Measurements from ENCODE around the gene SRF.

DNA sequence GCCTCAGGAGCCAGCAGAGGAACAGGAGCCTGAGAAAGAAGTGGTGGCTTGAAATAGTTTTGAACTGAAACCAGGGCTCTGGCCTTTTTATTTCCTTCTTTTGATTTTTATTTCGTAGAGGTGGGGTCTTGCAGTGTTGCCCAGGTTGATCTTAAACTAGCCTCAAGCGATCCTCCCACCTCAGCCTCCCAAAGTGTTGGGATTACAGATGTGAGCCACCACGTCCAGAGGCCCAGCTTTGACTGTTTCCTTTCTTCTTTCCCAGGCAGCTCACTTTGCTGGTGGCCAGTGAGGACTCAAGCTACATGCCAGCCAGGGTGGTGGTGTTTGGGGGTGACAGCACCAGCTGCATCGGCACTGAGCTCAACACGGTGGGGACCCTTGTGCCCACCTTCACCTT, 31.4 kb downstream of the SRF start:
- TF ChIP-seq POLR2AphosphoS5 (IDR thresholded peaks at IDR 0.05; ENCODE audit: borderline replicate concordance, low read depth, low read length) (no peak), EZH2 (IDR thresholded peaks at IDR 0.05) (no peak), FOXP2 (optimal IDR thresholded peaks at IDR 0.05; ENCODE audit: control extremely low read depth, extremely low read length, insufficient read depth) (no peak)
